Measurements from ENCODE around the gene AOPEP. TPM values are rescaled to one million over a fixed set of nuclear protein-coding genes. Genes with fewer than 3 reads are reported as not detected.

AOPEP gene
- total and polyA plus RNA-seq, 9 of the 15 experiments (the other 6 are each of a cell fraction or from before 2014, with no cell fraction given) = 4.5 to 19.3 (median 13.5) TPM

- in situ Hi-C loops (cut with MboI) (no loop called here), intact Hi-C loops (cut with micrococcal nuclease) (no loop called here)
- no peak for DNase-seq (ENCODE audit: extremely low read depth in 1 of 4, low spot score in 3 of 4)
- Histone ChIP-seq H3K27me3 (ENCODE audit: control insufficient read depth in 2 of 2, insufficient read depth in 2 of 2, low read length in 2 of 2) (no peaks in the 10 kb centered on the region), H4K20me1 (replicated peaks; ENCODE audit: control insufficient read depth, insufficient read depth, low read length) (no peaks in the 10 kb centered on the region), H3K36me3 (ENCODE audit: control insufficient read depth, insufficient read depth, low read length) (peaks cover 5% of the 10 kb centered on the region; the same call in 2 of the 3 replicates), H3K9me3 (replicated peaks; ENCODE audit: control insufficient read depth, insufficient read depth, low read depth, low read length) (no peaks in the 10 kb centered on the region), H3K9me1 (ENCODE audit: control insufficient read depth, insufficient read depth, low read length) (no peaks in the 10 kb centered on the region), H3K9ac (ENCODE audit: insufficient read depth in 1 of 2, low read depth in 2 of 2, low read length in 2 of 2) (no peak overlapping the region), H3K4me2 (ENCODE audit: insufficient read depth, low read length) (no peak overlapping the region), H3K79me2 (ENCODE audit: control insufficient read depth, insufficient read depth, low read length) (no peaks in the 10 kb centered on the region), H3K27ac (ENCODE audit: extremely low read depth, low read depth, low read length) (no peak overlapping the region), H3K4me1 (replicated peaks in 1 of 2; ENCODE audit: control insufficient read depth in 2 of 2, insufficient read depth in 2 of 2, low read length in 2 of 2) (no peaks in the 10 kb centered on the region), H2AFZ (ENCODE audit: low read depth, low read length) (no peak overlapping the region), H3K4me3 (no peak overlapping the region)
- FAIRE-seq = no peak
- no TSS peak for BruUV-seq (replicated peaks)
- no peak for TF ChIP-seq ZNF584 (CRISPR knock-in tag; IDR thresholded peaks at IDR 0.05; ENCODE audit: low read depth)
- no peak for TF ChIP-seq ARID4B (CRISPR knock-in tag; IDR thresholded peaks at IDR 0.05)
- no peak for TF ChIP-seq SNIP1 (IDR thresholded peaks at IDR 0.05; ENCODE audit: low read depth)
- no peak for TF ChIP-seq HOXB6 (CRISPR knock-in tag; IDR thresholded peaks at IDR 0.05; ENCODE audit: borderline replicate concordance)
- no peak for TF ChIP-seq ZNF224 (CRISPR knock-in tag; IDR thresholded peaks at IDR 0.05)
- TF ChIP-seq TRIM25 (IDR thresholded peaks at IDR 0.05; ENCODE audit: borderline replicate concordance) = no peak
- TF ChIP-seq ZNF23 (CRISPR knock-in tag; IDR thresholded peaks at IDR 0.05) = no peak
- TF ChIP-seq NFATC3 (IDR thresholded peaks at IDR 0.05) = no peak
- TF ChIP-seq YY1 (IDR thresholded peaks at IDR 0.05; ENCODE audit: borderline replicate concordance in 1 of 3, control insufficient read depth in 1 of 3, extremely low read depth in 1 of 3, insufficient read depth in 3 of 3, insufficient read length in 1 of 3, insufficient replicate concordance in 2 of 3, low read depth in 1 of 3, low read length in 2 of 3) = no peak
- no peak for TF ChIP-seq RBM25 (IDR thresholded peaks at IDR 0.05; ENCODE audit: low read depth, low read length, severe bottlenecking)
- no peak for TF ChIP-seq ZNF785 (CRISPR knock-in tag; IDR thresholded peaks at IDR 0.05)
- TF ChIP-seq SMAD4 (CRISPR knock-in tag; conservative IDR thresholded peaks at IDR 0.05) = no peak
- no peak for TF ChIP-seq SRF (CRISPR knock-in tag; IDR thresholded peaks at IDR 0.05)
- no peak for ATAC-seq
- ChIA-PET CTCF (ENCODE audit: low intra/inter-chr PET ratio) (interaction anchor here (0.7 to 0.9 kb wide), 3 partner anchors 334 to 436 kb away, joined by 3 to 4 read pairs (median 4); no protein-coding TSS in a partner anchor), POLR2A (interaction anchor here (1.6 kb wide), 1 partner anchor 9 kb away, joined by 5 read pairs; no protein-coding TSS in a partner anchor)
- 14% methylated on average over 1 of the region's 1 CpG for WGBS (ENCODE audit: insufficient coverage, low coverage, missing lambda C conversion rate)
Observed at GRCh38 chr9:95116808-95117204, 390.3 kb downstream of the AOPEP start.

Measured in K562 (cell line).